Amniotic stem cell (primary cell): ENCODE measurements around the gene RAMACL.
"Not testable (repeated sequence)": the region's sequence is repeated elsewhere in the genome, so short reads cannot be mapped to it uniquely, and the experiment has no call there.

ENCODE experiments used
- DNase-seq: peaks from one replicate; lab custom pipeline; 2025; lab: John Stamatoyannopoulos, UW

Gene RAMACL

DNA sequence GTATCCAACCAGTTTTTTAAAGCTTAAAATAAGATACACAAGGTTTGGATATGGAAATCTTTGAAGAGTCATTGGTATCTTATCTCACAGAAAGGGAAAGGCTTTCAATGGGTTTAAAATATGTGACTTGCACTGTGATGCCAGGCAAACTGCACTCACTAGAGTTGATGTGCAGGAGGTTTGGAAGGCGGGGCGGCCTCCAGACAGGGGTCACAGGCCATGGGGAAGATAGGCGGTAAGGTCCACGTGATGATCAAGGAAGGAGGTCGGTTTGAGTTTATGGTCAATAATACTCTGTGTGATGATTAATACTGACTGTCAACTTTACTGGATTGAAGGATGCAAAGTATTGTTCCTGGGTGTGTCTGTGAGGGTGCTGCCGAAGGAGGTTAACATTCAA, 9.5 kb upstream of the RAMACL start:
- no peak for DNase-seq

- peak; percentile 46 for DNase-seq
Measured at GRCh38 chr6:166595061-166595780, 8.7 kb upstream of the RAMACL start.

GRCh38 chr6:166592821-166593220, 6.3 kb upstream of the RAMACL start:
- DNase-seq: no peak

GRCh38 chr6:166591961-166592520, 5.6 kb upstream of the RAMACL start:
- DNase-seq: no peak

DNA sequence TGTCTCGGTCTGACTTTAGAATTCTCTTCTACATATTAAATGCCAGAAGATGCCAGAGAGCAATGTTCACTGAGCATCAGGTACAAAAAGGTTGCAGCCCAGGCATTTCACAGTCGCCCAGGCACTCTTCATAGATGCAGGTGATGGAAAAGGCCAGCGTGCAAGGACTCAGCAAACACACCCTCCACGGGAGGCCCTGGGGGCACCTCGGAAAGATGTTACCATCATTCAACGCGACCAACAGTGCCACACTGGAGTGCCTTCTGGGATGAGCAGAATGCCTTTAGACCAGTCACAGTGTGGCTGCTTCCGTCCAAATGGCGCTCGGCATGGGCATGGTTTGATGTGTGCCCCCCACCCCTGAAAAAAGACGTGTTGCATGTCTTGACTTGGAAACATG, 4.5 kb upstream of the RAMACL start:
- no peak for DNase-seq

GRCh38 chr6:166589786-166590574, 3.5 kb upstream of the RAMACL start:
- no peak for DNase-seq

GRCh38 chr6:166589337-166589731, 2.9 kb upstream of the RAMACL start:
- no peak for DNase-seq

GRCh38 chr6:166588691-166589336, 2.3 kb upstream of the RAMACL start:
- DNase-seq: no peak

GRCh38 chr6:166587631-166588413, 1.3 kb upstream of the RAMACL start:
- DNase-seq: no peak

- no peak for DNase-seq
Measured at GRCh38 chr6:166584853-166585429, 1.5 kb downstream of the RAMACL start.

DNA sequence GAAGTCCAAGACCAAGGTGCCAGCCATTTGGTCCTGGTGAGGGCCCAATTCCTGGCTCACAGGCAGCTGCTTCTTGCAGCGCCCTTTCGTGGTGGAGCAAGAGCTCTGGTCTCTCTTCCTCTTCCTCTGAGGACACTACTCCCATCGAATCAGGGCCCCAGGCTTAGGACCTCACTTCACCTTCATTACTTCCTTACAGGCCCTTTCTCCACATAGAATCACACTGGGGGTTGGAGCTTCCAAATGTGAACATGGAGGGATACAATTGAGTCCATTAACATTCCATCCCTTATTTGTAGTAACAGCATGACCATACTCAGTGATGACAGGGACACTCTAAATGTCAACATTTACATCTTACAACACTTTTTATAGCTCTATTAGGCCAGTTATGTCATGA, 2.3 kb downstream of the RAMACL start:
- no peak for DNase-seq

- no peak for DNase-seq
Measured at GRCh38 chr6:166583230-166583965, 3.1 kb downstream of the RAMACL start.

- no peak for DNase-seq
Measured at GRCh38 chr6:166582258-166582657, 4.2 kb downstream of the RAMACL start.

DNA sequence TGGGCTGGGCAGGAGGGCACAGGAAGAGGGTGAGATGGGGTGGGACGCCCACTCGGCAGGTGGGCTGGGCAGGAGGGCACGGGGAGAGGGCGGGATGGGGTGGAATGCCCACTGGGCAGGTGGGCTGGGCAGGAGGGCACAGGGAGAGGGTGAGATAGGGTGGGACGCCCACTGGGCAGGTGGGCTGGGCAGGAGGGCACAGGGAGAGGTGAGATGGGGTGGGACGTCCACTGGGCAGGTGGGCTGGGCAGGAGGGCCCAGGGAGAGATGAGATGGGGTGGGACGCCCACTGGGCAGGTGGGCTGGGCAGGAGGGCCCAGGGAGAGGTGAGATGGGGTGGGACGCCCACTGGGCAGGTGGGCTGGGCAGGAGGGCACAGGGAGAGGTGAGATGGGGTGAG, 4.7 kb downstream of the RAMACL start:
- DNase-seq: not testable (repeated sequence)

DNA sequence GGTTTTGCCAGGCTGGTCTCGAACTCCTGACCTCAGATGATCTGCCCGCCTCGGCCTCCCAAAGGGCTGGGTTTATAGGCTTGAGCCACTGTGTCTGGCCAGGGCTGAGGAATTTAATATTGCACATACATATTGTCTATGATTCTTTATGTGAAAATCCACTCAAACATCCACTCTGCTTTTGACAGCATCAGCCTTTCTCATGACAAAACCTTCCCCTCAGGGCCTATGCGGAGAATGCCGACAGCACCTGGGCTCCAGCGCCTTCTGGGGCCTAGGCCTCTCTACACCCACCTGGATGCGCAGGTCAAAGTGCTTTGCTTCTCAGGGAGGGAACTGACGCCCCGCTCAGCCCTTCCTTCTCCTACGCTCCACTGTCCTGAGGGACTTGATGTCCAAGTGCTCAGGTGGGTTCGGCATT, 5.4 kb downstream of the RAMACL start:
- DNase-seq: no peak

GRCh38 chr6:166580076-166581050, 6.1 kb downstream of the RAMACL start:
- no peak for DNase-seq

DNA sequence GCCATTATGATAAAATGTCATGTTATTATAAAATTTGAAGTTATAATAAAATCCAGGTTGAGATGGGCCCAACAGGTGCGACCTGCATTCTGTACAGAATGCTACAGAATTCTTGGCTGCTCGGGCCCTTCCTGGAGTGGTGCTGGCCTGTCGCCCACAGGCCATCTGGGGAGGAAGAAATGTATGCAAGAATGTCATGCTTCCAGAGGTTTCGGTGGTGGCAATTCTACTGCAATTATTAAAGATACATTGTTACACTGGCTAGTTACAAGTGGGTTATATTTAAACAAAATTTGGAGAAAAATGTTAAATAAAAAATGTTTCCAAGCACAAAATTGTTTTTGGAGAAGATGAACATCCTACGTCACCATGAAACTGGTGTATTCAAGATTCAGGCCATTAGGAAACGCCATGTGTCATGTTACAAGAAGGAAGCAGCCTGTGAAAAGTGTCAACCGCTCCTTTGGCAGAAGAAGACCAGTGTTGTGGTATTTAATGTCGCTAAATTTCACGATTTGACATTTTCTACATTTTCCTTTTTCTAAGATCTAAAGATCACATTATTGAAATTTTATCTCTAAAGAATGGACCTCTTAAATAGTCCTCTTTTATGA, 7.1 kb downstream of the RAMACL start:
- no peak for DNase-seq

DNA sequence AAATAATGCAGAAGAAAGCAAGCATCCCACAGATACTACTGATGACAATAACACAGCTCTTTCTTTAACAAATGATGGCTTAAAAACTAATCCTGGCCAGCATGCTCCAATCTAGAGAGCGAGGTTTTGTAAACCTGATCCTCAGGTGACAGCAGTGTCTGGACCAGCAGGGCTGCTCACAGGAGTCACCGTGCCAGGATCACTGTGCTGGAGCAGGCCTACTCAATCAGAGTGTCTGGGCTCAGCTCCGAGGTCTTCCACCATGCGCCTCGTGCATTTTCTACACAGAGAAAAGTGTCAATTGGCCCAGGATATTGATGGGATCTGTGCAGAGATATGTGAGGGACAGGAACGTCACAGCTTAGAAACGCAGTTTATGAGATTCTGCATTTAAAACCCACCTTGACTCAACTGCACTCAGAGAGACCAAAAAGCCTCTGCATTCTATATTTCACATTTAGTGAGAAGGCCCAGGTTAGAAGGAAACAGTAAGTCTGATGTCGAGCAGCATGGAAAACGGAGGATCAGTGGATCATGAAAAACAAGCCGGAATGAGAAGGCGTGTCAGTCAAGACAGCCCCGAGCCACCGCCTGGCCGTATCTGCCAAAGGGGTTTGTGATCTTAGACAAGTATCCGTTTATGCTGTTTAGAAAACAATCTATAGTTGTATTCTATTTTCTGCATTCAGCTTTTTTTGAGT, 7.8 kb downstream of the RAMACL start:
- no peak for DNase-seq

- no peak for DNase-seq
Measured at GRCh38 chr6:166575205-166575604, 11.3 kb downstream of the RAMACL start.
